Right ventricle myocardium superior (tissue), 1 donor: ENCODE results near the gene MRTFB. TPM values are rescaled to one million over a fixed set of nuclear protein-coding genes. Genes with fewer than 3 reads are reported as not detected.
"Not testable (repeated sequence)": the region's sequence is repeated elsewhere in the genome, so short reads cannot be mapped to it uniquely, and the experiment has no call there.

Experiments
- ATAC-seq: fragments of 200-7000 bp; cut with Tn5 transposase; one replicate; pipeline ENCODE4 v1.9.1; 2020; ENCODE audit warnings: mild to moderate bottlenecking; ENCODE audit not compliant: poor library complexity
- DNase-seq: peaks from one replicate; pipeline ENCODE4 v3.0.0-alpha.2; 2020
- intact Hi-C: fragments of 100-400 bp; cut with DNase I; formaldehyde crosslinking; loops from one replicate; pipeline ENCODE4 v1.11.2; 2022
- total RNA-seq: library from RNA; stranded (reverse); fragmentation: NEBNext Ultra II Directional; extraction: Animal tissue kit (Norgen Biotek cat#: 25700); gene quantifications from one replicate; pipeline ENCODE4 v1.2.1, GENCODE V29; 2021
- donor health status: DM: no; HTN: yes; CAD: no; lungs with severe emphysema.

Gene MRTFB
- total RNA-seq, 1 donor from 2014 or later = 22.1 TPM

DNA sequence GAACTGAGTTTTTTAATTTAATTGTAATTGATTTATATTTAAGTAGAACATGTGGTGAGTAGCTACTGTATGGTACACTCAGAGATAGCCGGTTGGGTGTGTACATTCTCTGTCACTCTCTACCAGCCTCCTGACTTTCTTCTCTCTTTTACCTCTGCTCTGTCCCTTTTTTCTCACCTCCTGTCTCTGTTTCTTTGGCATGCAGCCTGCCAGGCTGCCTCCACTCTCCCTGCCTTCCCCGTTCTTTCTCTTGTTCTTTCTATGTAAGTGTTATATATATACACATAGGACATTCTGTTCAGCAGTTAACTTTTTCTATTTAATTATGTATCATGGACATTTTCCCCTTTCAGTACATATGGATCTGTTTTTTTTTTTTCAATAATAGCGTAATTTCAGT lies 50.8 kb downstream of the MRTFB start:
- DNase-seq = no peak
- no peak for ATAC-seq
- intact Hi-C loops = no loop called here

DNA sequence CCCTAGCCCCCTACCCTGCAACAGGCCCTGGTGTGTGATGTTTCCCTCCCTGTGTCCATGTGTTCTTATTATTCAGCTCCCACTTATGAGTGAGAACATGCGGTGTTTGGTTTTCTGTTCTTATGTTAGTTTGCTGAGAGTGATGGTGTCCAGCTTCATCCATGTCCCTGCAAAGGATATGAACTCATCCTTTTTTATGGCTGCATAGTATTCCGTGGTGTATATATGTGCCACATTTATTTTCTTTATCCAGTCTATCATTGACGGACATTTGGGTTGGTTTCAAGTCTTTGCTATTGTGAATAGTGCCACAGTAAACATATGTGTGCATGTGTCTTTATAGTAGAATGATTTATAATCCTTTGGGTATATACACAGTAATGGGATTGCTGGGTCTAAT lies 51.3 kb downstream of the MRTFB start:
- DNase-seq, ATAC-seq, intact Hi-C loops: not testable (repeated sequence)

DNA sequence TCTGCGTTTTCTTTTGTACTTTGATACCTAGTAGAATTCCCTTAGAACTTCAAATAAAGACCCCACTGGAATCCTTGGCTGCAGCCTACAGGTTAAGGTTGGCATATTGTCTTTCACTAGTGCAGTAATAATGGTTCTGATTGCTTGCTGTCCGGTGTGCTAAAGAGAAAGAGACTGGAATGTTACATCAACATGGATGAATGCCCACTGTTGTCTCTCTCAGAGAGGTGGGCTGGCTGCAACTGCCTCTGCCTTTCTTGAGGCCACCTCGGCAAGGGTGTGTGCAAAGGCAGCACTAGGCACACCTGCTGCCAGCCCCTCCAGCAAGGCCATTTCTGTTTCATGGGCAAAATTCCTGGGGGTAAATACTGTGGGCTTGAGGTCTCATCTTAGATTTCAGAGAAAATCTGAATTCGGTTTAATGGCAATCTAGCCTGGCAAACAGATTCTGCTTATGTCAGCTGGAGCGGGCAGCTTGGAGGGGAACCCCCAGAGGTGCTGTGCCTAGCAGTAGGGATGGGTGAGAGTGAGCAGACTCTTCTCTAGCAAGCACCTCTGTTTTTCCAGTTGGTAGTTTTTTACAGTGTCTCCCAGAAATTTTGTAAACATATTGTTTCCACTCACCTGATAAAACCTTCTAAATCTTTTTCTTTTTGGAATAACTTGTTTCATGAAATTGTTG lies 54.0 kb downstream of the MRTFB start:
- DNase-seq (no peak), ATAC-seq (no peak)
- intact Hi-C loops = no loop called here

DNA sequence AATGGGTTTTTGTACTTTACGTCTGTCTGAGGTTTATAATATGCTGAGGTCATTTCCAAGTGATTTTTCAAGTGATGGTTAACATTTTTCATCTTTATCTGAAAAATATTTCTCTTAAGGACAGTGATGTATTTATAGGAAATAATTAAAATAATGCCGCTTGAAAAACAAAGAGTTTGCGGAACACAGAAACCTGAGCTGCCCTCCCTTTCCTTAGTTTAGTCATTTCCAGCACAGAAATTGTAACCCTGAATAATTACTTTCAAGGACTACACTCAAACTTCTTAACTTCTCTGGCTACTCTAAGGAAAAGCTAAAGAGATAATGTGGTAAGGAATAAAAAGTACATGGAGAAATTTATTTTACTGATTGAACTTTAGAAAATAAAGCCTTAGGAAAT lies 54.6 kb downstream of the MRTFB start:
- intact Hi-C loops = no loop called here
- DNase-seq (no peak), ATAC-seq (no peak)

DNA sequence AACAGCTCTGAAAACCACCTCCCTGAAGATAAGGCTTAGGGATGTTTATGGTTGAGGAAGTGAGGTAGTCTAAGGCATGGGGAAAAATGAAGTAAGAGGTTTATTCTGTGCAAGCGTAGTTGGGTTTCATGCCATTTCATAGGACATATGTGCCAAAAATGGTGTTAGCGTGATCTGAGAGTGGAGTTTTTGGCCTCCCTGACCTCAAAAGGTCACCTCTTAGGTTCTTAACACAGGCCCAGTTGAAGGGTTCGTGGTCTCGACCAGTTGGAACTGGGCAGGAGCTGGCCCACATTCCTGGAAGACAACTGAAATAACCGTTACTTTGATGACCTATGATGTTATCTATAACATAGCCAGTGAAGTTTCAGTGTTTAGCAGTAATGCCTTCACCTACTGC lies 57.0 kb downstream of the MRTFB start:
- DNase-seq (no peak), ATAC-seq (no peak)
- intact Hi-C loops = no loop called here

DNA sequence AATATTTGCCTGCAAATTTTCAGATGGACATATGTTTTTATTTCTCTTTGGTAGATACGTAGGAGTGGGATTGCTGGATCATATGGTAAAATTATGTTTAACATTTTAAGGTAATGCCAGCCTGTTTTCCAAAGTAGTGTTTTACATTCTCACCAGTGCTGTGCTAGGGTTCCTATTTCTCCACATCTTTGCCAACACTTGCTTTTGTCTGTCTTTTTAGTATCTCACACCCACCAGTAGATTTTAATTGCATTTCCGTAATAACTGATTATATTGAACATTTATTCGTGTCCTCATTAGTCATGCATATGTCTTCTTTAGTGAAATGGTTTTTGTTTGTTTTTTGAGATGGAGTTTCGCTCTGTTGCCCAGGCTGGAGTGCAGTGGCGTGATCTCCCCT lies 58.4 kb downstream of the MRTFB start:
- ATAC-seq (no peak), DNase-seq (no peak)
- intact Hi-C loops = no loop called here

DNA sequence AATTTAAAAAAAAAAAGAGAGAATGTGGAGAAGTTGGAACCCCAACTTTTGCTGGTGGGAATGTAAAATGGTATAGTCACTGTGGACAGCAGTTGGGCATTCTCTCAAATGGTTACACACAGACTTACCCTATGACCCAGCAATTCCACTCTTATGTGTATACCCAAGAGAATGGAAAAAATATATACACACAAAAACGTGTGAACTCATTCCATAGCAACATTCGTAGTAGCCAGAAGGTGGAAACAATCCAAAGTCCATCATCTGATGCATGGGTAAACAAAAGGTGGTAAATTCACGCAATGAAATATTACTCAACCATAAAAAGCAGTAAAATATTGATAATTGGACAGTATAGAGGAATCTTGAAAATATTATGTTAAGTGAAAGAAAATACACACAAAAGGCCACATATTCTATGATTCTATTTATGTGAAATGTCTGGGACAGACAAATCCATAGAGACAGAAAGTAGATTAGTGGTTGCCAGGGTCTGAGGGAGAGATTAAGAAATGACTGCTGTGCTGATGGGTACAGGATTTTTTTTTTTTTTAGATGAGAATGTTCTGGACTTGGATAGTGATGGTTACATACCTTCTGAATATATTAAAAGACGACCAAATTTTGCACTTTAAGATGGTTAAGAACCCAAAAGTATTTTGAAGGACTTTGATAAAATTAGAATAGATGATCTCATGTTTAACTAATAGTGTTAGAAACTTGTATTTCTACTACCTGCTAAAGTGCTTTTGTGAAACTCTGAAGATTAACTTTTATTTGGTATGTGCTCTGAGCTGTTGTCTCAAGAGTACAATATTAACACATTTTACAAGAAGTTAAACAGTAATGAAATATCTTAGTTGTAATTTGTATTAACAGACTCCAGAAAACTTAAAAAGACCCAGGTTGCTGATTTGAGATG lies 60.9 kb downstream of the MRTFB start:
- intact Hi-C loops = no loop called here
- ATAC-seq (no peak), DNase-seq (no peak)

DNA sequence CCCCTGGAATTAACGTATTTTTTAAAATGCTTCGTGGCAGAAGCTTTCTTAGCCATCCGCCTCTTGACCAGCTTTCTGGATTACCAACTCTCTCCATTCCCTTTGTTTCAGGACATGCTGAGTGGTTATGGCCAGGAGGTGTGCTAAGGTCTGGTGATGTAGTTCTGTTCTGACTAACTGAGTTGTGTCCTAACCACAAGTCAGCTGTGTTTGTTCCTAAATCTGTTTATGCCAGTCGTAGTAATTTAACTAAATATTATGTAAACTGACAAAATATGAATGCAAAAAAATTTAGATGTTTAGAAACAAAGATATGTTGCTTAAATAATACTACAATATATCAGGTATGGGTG lies 61.6 kb downstream of the MRTFB start:
- DNase-seq (no peak), ATAC-seq (no peak)
- intact Hi-C loops = no loop called here

DNA sequence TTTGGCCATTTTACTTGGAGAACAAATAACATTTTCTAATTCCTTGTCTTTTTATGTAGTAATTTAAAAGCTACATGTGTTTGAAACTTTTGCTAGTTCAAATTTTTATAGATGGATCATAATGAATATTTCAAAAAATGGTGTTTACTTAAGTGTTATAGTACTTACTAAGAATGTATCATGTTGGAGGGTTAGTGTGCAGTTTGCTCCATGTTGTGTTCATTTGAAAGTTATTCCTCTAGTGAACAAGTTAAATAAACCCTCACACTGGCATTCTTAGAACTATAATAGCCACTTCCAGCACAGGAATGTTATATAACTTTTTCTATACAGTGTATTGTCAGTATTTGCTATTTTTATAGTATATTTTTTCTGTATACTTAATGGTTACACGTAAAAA lies 62.8 kb downstream of the MRTFB start:
- intact Hi-C loops = no loop called here
- no peak for DNase-seq
- no peak for ATAC-seq

DNA sequence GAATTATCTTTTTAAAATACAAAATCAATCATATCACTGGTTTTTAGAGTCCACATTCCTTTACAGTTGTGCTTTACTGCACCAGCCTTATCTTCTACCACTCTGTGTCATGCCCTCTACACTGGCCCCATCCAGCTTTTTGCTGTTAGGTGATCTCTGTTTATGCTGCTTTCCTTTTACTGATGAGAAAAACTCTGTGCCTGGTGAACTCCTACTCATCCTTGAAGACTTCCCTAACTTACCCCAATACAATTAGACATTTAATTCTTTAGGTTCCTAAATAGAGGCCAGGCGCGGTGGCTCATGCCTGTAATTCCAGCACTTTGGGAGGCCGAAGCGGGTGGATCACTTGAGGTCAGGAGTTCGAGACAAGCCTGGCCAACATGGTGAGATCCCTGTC lies 64.6 kb downstream of the MRTFB start:
- ATAC-seq (no peak), DNase-seq (no peak)
- intact Hi-C loops = no loop called here

DNA sequence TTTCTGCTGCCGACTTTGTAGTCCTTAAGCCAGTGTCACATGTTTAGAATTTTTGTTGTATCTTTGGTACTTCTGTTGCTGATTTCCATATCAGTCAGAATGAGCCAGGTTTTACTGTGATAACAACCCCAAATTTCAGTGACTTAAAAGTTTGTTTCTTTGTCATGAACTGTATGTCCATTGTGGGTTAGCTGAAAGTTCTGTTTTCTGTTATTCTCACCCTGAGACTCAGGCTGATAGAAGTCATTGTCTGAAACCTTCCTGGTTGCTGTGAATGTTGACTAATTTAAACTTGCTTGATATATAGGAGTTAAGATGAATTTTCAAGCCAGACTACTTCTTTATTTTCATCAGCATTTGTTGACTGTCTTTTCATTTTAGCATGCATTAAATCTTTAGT lies 68.8 kb downstream of the MRTFB start:
- DNase-seq (no peak), ATAC-seq (no peak)
- intact Hi-C loops = no loop called here

DNA sequence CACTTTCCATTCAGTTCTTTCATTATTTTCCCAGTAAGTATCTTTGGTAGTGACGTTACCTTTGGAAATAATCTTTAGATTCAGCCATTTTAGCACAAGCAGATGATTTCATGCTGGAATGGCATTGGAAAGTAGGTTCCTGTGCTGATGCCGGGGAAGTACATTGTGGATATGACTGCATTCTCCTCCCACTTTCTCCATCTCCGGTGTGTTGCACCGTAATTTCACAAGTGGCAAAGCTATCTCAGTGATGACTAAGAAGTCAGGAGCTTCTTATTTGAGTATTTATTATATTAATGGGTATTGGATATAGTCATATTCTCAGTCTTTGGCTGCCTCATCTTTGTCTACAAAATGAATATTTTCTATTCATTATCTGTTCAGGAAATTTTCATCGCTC lies 69.8 kb downstream of the MRTFB start:
- DNase-seq = no peak
- intact Hi-C loops = no loop called here
- no peak for ATAC-seq

DNA sequence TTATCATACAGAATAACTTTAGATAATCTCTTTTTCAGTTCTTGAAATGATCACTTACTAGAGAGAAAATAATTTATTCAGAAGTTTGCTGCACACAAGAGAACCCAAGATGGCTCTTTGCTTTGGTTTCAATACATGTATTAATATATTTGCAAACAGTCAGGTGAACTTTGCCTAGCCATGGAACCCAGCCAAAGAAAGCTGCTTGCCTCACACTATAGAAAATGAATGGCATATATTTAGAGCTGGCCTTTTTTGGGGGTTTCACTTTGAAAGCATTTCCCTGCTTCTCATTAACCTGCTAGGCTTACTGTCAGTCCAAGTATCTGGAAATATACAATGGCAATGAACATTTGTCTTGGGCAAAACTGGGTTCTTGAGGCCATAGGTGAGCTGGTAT lies 75.3 kb downstream of the MRTFB start:
- intact Hi-C loops = no loop called here

DNA sequence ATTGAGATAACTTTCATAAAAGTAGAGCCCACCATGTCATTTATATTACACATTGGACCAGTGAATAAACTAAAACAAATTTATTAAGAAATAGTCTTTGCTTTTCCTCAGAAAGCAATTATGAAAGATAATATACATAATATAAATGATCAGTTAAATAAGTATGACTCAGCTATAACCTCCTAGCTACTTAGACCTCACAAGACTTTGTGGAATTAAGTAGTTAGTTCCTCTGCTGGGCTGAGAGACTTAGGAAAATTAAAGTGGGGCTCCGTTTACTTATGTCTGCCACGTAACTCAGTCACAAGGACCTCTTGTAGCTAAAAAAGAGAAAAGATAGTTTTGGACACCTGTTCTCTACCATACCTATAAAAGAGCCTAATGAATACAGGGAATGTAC lies 76.9 kb downstream of the MRTFB start:
- no peak for DNase-seq
- intact Hi-C loops = no loop called here
- ATAC-seq = no peak

More for the DNA sequence above, 75.3 kb downstream of the MRTFB start:
- ATAC-seq (no peak), DNase-seq (no peak)

DNA sequence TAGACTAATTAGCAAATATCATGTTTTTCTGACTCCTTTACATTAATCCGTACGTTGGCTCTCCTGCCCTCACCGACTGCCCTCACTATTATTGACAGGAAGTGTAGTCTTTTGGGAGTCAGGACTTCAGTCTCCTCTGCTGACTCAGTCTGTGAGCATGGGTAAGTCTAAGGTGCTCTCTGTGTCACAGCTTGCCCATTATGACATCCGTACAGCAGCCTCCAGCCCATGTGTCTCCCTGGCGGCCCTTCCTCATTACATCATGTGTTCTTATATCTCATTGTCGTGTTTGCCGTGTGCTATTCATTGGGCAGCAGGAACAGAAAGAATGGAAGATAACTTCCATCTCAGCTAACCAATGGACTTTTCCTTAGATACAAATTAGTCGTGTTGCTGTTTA lies 77.5 kb downstream of the MRTFB start:
- ATAC-seq = no peak
- intact Hi-C loops = no loop called here
- no peak for DNase-seq

DNA sequence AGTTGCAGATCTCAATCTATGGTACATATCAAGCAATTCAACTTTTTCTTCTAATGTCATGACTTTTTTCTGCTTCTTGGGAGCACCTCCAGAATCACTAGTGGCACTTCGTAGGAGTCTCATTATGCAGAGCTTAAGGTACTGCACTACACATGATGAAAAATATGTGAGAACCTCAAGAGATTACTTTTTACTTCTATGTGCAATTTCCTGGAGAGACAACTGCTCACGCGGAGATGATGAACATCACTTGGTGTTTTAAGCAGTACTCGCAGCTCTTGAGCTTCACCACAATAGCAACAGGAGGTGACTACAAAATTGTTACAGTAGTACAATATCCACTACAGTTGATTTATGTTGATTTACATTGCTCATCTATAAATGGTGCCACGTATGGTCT lies 79.7 kb downstream of the MRTFB start:
- ATAC-seq (no peak), DNase-seq (no peak)
- intact Hi-C loops = no loop called here

DNA sequence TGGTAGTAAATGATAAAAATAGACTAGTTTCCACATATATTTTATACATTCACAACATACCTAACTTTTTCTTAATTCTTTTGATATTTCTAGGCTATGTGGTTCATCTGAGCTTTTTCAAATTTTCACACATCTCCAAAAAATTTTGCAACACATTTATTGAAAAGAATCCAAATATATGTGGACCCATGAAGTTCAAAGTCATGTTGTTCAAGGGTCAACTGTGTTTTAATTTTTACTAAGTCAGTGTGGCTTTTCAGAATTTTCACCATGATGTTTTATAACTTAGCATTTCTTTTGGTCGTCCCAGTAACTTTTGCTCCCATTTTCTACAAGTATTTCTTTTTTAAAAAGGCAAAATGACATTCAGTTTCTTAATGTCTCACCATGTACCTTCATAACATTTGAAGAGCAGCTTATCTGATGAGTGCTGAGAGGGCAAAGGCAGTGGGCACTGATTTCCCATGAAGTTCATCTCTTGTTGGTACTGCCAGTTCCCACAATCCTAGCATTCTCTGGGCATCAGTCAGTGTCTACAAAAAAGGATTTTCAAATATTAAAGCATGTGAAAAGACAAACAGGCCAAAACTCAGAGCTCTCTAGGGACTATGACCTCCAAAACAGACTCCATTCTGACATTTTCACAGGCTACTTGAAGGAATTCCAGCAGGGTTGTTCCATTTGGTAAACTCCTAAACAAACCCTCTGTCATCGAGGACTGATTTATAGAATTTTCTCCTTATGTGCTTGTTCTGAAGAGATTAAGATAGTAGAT lies 80.3 kb downstream of the MRTFB start:
- intact Hi-C loops = no loop called here
- DNase-seq (no peak), ATAC-seq (peak; percentile 58)

DNA sequence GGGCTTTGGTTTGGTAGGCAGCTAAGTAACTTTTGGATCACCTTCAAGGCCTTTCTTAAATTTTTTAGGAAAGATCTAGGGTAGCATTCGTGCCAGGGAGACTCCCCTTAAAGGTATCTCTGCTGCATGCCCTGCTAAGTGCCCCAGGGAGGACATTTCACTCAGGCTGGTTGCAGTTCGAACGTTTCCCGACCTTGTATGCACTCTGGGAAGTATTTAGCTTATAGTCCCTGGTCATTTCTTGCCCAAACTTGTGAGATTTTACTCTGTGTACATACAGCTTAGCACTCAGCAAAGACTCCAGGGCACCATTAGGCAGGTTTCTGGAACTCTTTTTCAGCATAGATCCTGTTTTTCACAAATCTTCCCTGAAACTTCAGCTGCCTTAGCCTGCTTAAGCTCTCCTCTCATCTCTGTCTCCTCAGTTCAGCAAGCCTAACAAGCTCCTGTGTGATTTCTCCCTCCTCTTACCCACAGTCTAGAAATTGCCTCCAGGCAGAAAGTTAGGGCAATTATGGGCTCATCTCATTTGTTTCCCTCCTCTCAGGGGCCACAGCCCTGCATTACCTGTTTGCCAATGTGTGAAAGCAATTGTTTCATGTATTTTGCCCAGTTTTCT lies 84.6 kb downstream of the MRTFB start:
- intact Hi-C loops = no loop called here

DNA sequence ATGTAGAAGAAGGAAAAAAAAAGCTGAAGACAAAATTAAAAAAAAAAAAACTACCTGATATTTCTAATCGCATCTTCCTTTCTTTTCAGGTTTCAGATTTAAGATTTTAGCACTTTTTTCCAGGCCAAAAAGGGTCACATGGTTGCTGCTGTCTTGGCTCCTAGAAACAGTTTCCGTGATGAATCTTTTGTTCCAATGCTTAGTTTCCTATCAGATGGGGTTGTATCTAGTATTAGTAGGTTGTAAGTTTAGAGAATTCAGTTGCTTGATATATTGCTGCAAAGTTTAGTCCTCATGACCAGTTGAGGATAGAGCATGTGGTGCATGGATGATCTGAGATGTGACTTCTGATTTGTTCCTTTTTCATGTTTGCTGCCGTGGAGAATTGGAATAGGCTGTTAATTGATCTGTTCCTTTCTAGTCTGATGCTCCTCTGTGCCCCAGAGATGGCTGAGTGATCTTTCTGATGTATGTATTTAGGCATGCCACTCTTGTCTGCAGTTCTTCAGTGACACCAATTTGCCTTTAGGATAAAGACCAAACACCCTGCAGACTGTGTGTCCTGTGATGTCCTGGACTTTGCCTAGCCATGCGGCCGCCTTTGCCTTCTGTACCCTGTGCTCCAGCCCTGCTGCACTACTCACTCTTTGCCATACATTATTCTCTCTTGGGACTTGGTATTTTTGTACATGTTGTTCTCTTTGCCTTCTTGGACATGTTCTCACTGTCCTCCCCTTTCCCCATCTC lies 94.0 kb downstream of the MRTFB start:
- DNase-seq = no peak

More for the DNA sequence above, 84.6 kb downstream of the MRTFB start:
- DNase-seq (no peak), ATAC-seq (peak; percentile 70)

More for the DNA sequence above, 94.0 kb downstream of the MRTFB start:
- intact Hi-C loops = no loop called here
- no peak for ATAC-seq
